Osteocyte (in vitro differentiated cells): ENCODE results near the gene TIPIN. TPM values are rescaled to one million over a fixed set of nuclear protein-coding genes. Genes with fewer than 3 reads are reported as not detected.
"Not testable (repeated sequence)": the region's sequence is repeated elsewhere in the genome, so short reads cannot be mapped to it uniquely, and the experiment has no call there.

Experiments used
- DNase-seq: peaks from one replicate; pipeline ENCODE4 v3.0.0; 2021; ENCODE audit warnings: mixed read lengths; ENCODE audit not compliant: unreplicated experiment; ENCODE audit errors: extremely low spot score
- H3K27ac Mint-ChIP-seq: one replicate; pipeline ENCODE4 v1.8.0; 2021; ENCODE audit warnings: mild to moderate bottlenecking, mixed read lengths; ENCODE audit not compliant: unreplicated experiment
- H3K27me3 Mint-ChIP-seq: one replicate; pipeline ENCODE4 v1.8.0; 2021; ENCODE audit warnings: mixed read lengths; ENCODE audit not compliant: unreplicated experiment
- H3K36me3 Mint-ChIP-seq: one replicate; pipeline ENCODE4 v1.8.0; 2021; ENCODE audit warnings: mixed read lengths; ENCODE audit not compliant: unreplicated experiment
- H3K4me1 Mint-ChIP-seq: one replicate; pipeline ENCODE4 v1.8.0; 2021; ENCODE audit warnings: mixed read lengths; ENCODE audit not compliant: unreplicated experiment
- H3K4me3 Mint-ChIP-seq: one replicate; pipeline ENCODE4 v1.8.0; 2021; ENCODE audit warnings: mild to moderate bottlenecking, moderate library complexity, mixed read lengths; ENCODE audit not compliant: unreplicated experiment
- H3K9me3 Mint-ChIP-seq: one replicate; pipeline ENCODE4 v1.8.0; 2021; ENCODE audit warnings: mixed read lengths; ENCODE audit not compliant: unreplicated experiment
- total RNA-seq: library from RNA; stranded (reverse); gene quantifications from 2 replicates; pipeline ENCODE4 v1.2.1, GENCODE V29; 2021
- TF ChIP-seq, protein P1 (sequence below): fragments of 200-600 bp; sonication (generic); IDR thresholded peaks from 2 replicates; pipeline ENCODE4 v1.5.0; 2021; ENCODE audit warnings: antibody characterized with exemption, mild to moderate bottlenecking, moderate library complexity

TIPIN gene
- total RNA-seq, 1 donor from 2014 or later: 8.0 TPM

DNA sequence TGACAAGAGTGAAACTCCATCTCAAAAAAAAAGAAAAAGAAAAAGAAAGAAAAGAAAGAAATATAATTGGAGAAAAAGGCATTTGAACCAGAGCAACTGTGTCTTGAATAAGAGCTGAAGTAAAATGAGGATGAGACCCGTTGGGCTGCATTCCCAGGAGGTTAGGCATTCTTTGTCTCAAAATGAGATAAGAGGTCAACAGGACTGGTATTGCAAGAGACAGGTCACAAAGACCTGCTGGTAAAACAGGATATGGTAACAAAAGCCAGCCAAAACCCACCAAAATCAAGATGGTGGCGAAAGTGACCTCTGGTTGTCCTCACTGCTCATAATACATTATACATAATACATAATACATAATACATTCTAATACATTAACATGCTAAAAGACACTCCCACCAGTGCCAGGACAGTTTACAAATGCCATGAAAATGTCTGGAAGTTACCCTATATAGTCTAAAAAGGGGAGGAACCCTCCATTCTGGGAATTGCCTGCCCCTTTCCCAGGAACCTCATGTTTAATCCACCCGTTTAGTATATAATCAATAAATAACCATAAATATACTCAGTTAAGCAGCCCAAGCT, 8.6 kb upstream of the TIPIN start:
- no peak for DNase-seq
- H3K4me3 Mint-ChIP-seq: no peak overlapping the region
- no peaks in the 10 kb centered on the region for H3K9me3 Mint-ChIP-seq
- no peak overlapping the region for H3K27ac Mint-ChIP-seq
- H3K36me3 Mint-ChIP-seq: no peaks in the 10 kb centered on the region
- TF ChIP-seq, protein P1, sequence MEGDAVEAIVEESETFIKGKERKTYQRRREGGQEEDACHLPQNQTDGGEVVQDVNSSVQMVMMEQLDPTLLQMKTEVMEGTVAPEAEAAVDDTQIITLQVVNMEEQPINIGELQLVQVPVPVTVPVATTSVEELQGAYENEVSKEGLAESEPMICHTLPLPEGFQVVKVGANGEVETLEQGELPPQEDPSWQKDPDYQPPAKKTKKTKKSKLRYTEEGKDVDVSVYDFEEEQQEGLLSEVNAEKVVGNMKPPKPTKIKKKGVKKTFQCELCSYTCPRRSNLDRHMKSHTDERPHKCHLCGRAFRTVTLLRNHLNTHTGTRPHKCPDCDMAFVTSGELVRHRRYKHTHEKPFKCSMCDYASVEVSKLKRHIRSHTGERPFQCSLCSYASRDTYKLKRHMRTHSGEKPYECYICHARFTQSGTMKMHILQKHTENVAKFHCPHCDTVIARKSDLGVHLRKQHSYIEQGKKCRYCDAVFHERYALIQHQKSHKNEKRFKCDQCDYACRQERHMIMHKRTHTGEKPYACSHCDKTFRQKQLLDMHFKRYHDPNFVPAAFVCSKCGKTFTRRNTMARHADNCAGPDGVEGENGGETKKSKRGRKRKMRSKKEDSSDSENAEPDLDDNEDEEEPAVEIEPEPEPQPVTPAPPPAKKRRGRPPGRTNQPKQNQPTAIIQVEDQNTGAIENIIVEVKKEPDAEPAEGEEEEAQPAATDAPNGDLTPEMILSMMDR: no peak
- H3K27me3 Mint-ChIP-seq: no peaks in the 10 kb centered on the region
- peaks cover 5% of the 10 kb centered on the region for H3K4me1 Mint-ChIP-seq

DNA sequence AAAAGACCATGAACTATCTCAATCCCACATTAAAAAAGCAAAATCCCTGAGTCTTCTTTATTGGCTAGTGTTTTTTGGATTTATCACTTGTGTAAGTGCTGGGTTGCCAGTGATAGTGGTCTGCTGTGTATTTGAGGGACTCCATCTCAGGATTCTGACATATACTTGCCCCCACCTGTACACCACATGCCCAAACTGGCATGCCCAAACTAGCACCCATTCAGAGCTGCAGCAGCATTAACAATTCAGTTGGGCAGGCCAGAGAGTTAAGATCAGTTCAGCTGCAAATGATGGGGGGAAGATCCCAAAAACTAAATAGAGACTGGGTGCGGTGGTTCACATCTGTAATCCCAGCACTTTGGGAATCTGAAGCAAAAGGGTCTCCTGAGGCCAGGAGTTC, 6.3 kb upstream of the TIPIN start:
- DNase-seq: no peak
- Mint-ChIP-seq H3K27me3 (no peaks in the 10 kb centered on the region), H3K36me3 (no peaks in the 10 kb centered on the region), H3K9me3 (no peaks in the 10 kb centered on the region), H3K4me1 (no peaks in the 10 kb centered on the region), H3K27ac (no peak overlapping the region), H3K4me3 (no peak overlapping the region)
- TF ChIP-seq, protein P1: no peak

DNA sequence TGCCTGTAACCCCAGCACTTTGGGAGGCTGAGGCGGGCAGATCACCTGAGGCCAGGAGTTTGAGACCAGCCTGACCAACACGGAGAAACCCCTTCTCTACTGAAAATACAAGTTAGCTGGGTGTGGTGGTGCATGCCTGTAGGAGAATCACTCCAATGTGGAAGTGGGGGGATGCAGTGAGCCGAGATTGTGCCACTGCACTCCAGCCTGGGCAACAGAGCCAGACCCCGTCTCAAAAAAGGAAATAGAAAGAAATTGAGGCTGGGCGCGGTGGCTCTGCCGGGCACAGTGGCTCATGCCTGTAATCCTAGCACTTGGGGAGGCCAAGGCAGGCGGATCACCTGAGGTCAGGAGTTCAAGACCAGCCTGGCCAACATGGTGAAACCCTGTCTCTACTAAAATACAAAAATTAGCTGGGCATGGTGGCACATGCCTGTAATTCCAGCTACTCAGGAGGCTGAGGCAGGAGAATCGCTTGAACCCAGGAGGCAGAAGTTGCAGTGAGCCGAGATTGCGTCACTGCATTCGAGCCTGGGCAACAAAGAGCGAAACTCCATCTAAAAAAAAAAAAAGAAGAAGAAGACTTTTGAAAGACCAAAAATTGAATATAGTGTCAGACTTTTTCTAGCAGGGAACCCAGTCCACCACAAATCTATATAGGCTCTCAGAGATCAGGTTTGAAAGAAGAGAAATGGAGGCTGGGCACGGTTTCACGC, 5.4 kb upstream of the TIPIN start:
- H3K27ac Mint-ChIP-seq, H3K9me3 Mint-ChIP-seq, H3K36me3 Mint-ChIP-seq, DNase-seq, H3K4me3 Mint-ChIP-seq, H3K27me3 Mint-ChIP-seq, H3K4me1 Mint-ChIP-seq: not testable (repeated sequence)

DNA sequence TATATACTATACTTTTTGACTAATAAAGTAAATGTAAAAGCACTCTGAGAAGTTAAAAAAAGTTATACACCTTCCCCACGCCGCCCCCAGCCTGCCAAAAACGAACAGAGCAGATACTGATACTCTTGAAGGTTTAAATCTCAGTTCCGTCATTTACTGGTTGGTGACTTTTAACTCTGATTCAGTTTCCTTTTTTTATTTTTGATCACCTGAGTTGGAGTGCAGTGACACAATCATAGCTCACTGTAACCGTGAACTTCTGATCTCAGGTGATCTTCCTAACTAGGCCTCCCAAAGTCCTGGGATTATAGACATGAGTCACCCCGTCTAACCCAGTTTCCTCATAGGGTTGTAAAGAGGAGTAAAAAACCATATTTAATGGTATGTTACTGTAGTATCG, 3.3 kb upstream of the TIPIN start:
- Mint-ChIP-seq H3K36me3 (no peaks in the 10 kb centered on the region), H3K4me1 (peaks cover 12% of the 10 kb centered on the region), H3K4me3 (no peak overlapping the region), H3K27ac (no peak overlapping the region), H3K9me3 (no peaks in the 10 kb centered on the region), H3K27me3 (no peaks in the 10 kb centered on the region)
- TF ChIP-seq, protein P1: no peak
- no peak for DNase-seq

DNA sequence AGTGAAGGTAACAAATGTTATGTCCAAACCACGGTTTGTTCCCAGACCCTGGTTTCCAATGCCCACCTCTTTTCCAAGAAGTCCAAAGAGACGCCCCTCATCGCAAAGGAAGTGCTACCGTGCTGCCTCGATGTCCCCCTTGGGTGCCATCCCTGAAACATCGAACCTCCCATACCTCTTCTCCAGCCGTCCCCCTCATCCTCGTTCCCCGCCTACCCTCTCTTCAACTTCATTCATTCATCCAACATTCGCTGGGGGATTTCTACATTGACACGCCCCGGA, 467 bp downstream of the TIPIN start:
- Mint-ChIP-seq H3K4me3 (peak overlapping the region; percentile 97), H3K36me3 (no peaks in the 10 kb centered on the region), H3K9me3 (no peaks in the 10 kb centered on the region), H3K27me3 (no peaks in the 10 kb centered on the region), H3K4me1 (peaks cover 12% of the 10 kb centered on the region), H3K27ac (peak overlapping the region; percentile 93)
- TF ChIP-seq, protein P1: no peak
- no peak for DNase-seq

DNA sequence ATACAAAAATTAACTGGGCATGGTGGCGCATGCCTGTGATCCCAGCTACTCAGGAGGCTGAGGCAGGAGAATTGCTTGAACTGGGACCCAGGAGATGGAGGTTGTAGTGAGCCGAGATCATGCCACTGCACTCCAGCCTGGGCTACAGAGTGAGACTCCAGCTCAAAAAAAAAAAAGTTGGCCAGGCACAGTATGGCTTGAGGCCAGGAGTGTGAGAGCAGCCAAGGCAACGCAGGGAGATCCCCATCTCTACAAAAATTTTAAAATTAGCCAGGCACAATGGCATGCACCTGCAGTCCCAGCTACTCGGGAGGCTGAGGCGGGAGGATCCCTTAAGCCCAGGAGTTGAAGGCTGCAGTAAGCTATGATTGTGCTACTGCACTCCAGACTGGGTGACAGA, 8.0 kb downstream of the TIPIN start:
- peaks cover 12% of the 10 kb centered on the region for H3K36me3 Mint-ChIP-seq
- not testable (repeated sequence) for H3K4me3 Mint-ChIP-seq, H3K27me3 Mint-ChIP-seq, H3K4me1 Mint-ChIP-seq, H3K27ac Mint-ChIP-seq, DNase-seq, H3K9me3 Mint-ChIP-seq
